Peyer's patch (tissue), 4 donors: ENCODE measurements around the gene DNAJC15.

Experiments used
- POLR2A ChIP-seq, 2 donors: fragments of 450-650 bp; IDR thresholded peaks; one replicate each; pipeline ENCODE4 v1.5.1; 2017; ENCODE audit warnings: antibody characterized with exemption in 2 of 2, mild to moderate bottlenecking in 2 of 2, moderate library complexity in 2 of 2
- TF ChIP-seq, protein P1 (sequence below), 6 experiments: fragments of 450-650 bp in 4 of 6; fragments of 200-600 bp in 2 of 6; sonication (generic) in 1 of 6; IDR thresholded peaks; one replicate each; pipeline ENCODE4 v1.5.1; 2017 to 2019; ENCODE audit warnings: antibody characterized with exemption in 6 of 6, mild to moderate bottlenecking in 3 of 6, moderate library complexity in 1 of 6

DNA sequence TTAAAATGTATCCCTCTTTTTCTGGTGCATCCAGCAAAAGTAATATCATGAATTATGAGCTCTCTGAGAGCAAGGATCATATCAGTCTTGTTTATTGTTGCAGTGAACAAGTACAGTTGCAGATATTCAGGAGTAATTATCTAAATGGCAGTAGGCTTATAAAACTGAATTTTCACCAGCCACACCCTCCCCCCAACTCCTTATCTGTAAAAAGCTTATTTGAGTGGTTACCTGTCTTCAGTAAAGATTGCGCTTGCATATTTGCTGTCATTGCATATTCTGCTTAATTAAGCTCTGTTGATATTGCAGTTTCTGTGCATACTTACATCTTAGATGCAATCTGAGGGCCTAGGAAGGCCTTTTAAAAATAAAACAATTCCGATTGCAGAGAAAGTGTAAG, 87.3 kb downstream of the DNAJC15 start:
- TF ChIP-seq, protein P1, sequence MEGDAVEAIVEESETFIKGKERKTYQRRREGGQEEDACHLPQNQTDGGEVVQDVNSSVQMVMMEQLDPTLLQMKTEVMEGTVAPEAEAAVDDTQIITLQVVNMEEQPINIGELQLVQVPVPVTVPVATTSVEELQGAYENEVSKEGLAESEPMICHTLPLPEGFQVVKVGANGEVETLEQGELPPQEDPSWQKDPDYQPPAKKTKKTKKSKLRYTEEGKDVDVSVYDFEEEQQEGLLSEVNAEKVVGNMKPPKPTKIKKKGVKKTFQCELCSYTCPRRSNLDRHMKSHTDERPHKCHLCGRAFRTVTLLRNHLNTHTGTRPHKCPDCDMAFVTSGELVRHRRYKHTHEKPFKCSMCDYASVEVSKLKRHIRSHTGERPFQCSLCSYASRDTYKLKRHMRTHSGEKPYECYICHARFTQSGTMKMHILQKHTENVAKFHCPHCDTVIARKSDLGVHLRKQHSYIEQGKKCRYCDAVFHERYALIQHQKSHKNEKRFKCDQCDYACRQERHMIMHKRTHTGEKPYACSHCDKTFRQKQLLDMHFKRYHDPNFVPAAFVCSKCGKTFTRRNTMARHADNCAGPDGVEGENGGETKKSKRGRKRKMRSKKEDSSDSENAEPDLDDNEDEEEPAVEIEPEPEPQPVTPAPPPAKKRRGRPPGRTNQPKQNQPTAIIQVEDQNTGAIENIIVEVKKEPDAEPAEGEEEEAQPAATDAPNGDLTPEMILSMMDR (IDR thresholded peaks at IDR 0.05): no peak
- TF ChIP-seq POLR2A (IDR thresholded peaks at IDR 0.05): no peak
